Measurements from ENCODE around the gene CYGB.

DNA sequence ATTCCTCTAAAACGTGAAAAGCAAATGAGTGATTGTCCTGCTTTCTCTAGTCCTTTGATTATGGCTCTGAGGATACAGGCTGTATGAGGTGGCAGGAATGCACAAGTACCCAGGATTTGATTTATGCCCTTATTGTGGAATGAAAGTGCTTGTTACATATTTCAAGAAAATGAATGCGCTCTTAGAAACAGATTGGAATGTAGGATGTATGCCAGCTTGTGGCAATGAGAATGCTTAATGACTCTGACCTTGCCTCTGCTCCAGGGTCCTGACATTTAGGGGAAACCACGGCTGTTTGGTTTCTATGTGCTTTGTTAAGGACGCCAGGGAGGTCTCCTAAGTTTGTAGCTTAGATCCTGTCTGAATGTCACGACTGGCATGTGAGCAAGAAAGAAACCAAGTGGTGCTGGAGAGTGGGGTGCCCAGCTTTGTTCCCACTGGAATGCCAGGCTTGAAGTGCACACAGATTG, 24.3 kb upstream of the CYGB start:
- TF ChIP-seq, protein P1, sequence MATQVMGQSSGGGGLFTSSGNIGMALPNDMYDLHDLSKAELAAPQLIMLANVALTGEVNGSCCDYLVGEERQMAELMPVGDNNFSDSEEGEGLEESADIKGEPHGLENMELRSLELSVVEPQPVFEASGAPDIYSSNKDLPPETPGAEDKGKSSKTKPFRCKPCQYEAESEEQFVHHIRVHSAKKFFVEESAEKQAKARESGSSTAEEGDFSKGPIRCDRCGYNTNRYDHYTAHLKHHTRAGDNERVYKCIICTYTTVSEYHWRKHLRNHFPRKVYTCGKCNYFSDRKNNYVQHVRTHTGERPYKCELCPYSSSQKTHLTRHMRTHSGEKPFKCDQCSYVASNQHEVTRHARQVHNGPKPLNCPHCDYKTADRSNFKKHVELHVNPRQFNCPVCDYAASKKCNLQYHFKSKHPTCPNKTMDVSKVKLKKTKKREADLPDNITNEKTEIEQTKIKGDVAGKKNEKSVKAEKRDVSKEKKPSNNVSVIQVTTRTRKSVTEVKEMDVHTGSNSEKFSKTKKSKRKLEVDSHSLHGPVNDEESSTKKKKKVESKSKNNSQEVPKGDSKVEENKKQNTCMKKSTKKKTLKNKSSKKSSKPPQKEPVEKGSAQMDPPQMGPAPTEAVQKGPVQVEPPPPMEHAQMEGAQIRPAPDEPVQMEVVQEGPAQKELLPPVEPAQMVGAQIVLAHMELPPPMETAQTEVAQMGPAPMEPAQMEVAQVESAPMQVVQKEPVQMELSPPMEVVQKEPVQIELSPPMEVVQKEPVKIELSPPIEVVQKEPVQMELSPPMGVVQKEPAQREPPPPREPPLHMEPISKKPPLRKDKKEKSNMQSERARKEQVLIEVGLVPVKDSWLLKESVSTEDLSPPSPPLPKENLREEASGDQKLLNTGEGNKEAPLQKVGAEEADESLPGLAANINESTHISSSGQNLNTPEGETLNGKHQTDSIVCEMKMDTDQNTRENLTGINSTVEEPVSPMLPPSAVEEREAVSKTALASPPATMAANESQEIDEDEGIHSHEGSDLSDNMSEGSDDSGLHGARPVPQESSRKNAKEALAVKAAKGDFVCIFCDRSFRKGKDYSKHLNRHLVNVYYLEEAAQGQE (IDR thresholded peaks at IDR 0.05) = no peak
- TF ChIP-seq SP1 (IDR thresholded peaks at IDR 0.05) (no peak), RXRA (IDR thresholded peaks at IDR 0.05) (no peak), FOXA1 (IDR thresholded peaks at IDR 0.05) (no peak), TAF1 (conservative IDR thresholded peaks at IDR 0.05) (no peak), JUND (IDR thresholded peaks at IDR 0.05) (no peak), GABPA (IDR thresholded peaks at IDR 0.05 in 1 of 2, conservative IDR thresholded peaks at IDR 0.05 in 1 of 2) (no peak), RAD21 (IDR thresholded peaks at IDR 0.05) (no peak), YY1 (IDR thresholded peaks at IDR 0.05) (no peak), HNF4A (conservative IDR thresholded peaks at IDR 0.05) (no peak)
- TF ChIP-seq, protein P2, sequence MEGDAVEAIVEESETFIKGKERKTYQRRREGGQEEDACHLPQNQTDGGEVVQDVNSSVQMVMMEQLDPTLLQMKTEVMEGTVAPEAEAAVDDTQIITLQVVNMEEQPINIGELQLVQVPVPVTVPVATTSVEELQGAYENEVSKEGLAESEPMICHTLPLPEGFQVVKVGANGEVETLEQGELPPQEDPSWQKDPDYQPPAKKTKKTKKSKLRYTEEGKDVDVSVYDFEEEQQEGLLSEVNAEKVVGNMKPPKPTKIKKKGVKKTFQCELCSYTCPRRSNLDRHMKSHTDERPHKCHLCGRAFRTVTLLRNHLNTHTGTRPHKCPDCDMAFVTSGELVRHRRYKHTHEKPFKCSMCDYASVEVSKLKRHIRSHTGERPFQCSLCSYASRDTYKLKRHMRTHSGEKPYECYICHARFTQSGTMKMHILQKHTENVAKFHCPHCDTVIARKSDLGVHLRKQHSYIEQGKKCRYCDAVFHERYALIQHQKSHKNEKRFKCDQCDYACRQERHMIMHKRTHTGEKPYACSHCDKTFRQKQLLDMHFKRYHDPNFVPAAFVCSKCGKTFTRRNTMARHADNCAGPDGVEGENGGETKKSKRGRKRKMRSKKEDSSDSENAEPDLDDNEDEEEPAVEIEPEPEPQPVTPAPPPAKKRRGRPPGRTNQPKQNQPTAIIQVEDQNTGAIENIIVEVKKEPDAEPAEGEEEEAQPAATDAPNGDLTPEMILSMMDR (IDR thresholded peaks at IDR 0.05; ENCODE audit: low read depth, low read length, missing input control) = no peak
- TF ChIP-seq, protein P3, sequence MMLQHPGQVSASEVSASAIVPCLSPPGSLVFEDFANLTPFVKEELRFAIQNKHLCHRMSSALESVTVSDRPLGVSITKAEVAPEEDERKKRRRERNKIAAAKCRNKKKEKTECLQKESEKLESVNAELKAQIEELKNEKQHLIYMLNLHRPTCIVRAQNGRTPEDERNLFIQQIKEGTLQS (IDR thresholded peaks at IDR 0.05) = no peak
